ENCODE measurements around the gene LGALS12.

Gene LGALS12

GRCh38 chr11:63557570-63557969, 51.7 kb downstream of the LGALS12 start:
- H3K9me3 ChIP-seq (ENCODE audit: insufficient read depth, low read length, severe bottlenecking): no peaks in the 10 kb centered on the region
- no peak overlapping the region for H3K9ac ChIP-seq (ENCODE audit: low read depth, low read length)
- H3K4me3 ChIP-seq (ENCODE audit: low read depth in 1 of 2, low read length in 2 of 2): no peak overlapping the region
- no peaks in the 10 kb centered on the region for H3K79me2 ChIP-seq (ENCODE audit: insufficient read depth, low read length)
- no peak for ATAC-seq (ENCODE audit: insufficient read depth, low read depth)
- no peak overlapping the region for H3K4me2 ChIP-seq (ENCODE audit: insufficient read depth, low read length)
- no peak overlapping the region for H3K27ac ChIP-seq (ENCODE audit: low read length)
- H4K20me1 ChIP-seq (ENCODE audit: insufficient read depth, low read length): no peaks in the 10 kb centered on the region
- H3K36me3 ChIP-seq (ENCODE audit: insufficient read depth, low read length): no peaks in the 10 kb centered on the region
- H3K4me1 ChIP-seq (ENCODE audit: insufficient read depth, low read length): peaks cover 45% of the 10 kb centered on the region
- DNase-seq: no peak
- TF ChIP-seq CTCF (IDR thresholded peaks at IDR 0.05; ENCODE audit: borderline replicate concordance, extremely low read depth, low read length, poor library complexity, severe bottlenecking): no peak
- TF ChIP-seq EZH2 (IDR thresholded peaks at IDR 0.05; ENCODE audit: borderline replicate concordance, low read depth, low read length, severe bottlenecking): no peak
- no peak overlapping the region for H2AFZ ChIP-seq (ENCODE audit: low read depth, low read length)
- H3K27me3 ChIP-seq (ENCODE audit: insufficient read depth, low read length, poor library complexity): no peaks in the 10 kb centered on the region

- H2AFZ ChIP-seq (ENCODE audit: low read depth, low read length): no peak overlapping the region
- H3K27ac ChIP-seq (ENCODE audit: low read length): no peak overlapping the region
- DNase-seq (no peak), ATAC-seq (ENCODE audit: insufficient read depth, low read depth) (no peak)
- H3K9me3 ChIP-seq (ENCODE audit: insufficient read depth, low read length, severe bottlenecking): no peaks in the 10 kb centered on the region
- no peaks in the 10 kb centered on the region for H3K79me2 ChIP-seq (ENCODE audit: insufficient read depth, low read length)
- no peak overlapping the region for H3K9ac ChIP-seq (ENCODE audit: low read depth, low read length)
- peaks cover 35% of the 10 kb centered on the region for H3K4me1 ChIP-seq (ENCODE audit: insufficient read depth, low read length)
- no peak overlapping the region for H3K4me2 ChIP-seq (ENCODE audit: insufficient read depth, low read length)
- TF ChIP-seq EZH2 (IDR thresholded peaks at IDR 0.05; ENCODE audit: borderline replicate concordance, low read depth, low read length, severe bottlenecking): no peak
- no peak for TF ChIP-seq CTCF (IDR thresholded peaks at IDR 0.05; ENCODE audit: borderline replicate concordance, extremely low read depth, low read length, poor library complexity, severe bottlenecking)
- no peak overlapping the region for H3K4me3 ChIP-seq (ENCODE audit: low read depth in 1 of 2, low read length in 2 of 2)
- no peaks in the 10 kb centered on the region for H3K27me3 ChIP-seq (ENCODE audit: insufficient read depth, low read length, poor library complexity)
- H3K36me3 ChIP-seq (ENCODE audit: insufficient read depth, low read length): no peaks in the 10 kb centered on the region
- H4K20me1 ChIP-seq (ENCODE audit: insufficient read depth, low read length): no peaks in the 10 kb centered on the region
These were observed 52.7 kb downstream of the LGALS12 start for GRCh38 chr11:63558459-63559157.

DNA sequence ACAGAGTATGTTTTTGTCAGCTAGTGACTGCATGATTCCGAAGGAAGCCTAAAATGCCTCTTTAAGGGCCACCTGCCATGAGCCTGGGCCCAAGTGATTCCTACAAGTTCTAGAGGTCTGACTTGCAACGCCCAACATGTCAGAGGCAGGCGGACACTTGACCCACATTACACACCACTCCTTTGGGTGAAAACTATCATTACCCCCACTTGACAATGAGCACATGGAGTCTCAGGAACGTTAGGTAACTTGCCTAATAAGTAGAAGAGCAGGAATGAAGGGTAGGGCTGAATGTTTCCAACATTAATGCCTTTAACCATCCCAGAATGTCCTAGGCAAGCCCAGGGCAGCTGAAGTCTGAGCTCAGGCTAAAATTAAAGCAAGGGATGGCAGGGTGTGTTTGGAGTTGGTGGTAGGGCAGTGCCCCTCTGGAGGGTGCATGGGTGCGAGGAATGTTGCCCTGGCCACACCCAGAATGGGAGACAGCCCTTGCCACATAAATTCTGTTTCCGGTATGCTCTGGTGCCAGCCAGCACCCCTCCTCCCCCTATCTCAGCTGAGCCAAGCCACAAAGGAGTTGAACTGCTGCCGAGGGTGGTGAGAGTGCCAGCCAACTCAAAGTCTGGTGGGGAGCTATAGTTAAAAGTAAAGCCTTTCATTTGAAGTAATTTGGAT, 54.8 kb downstream of the LGALS12 start:
- peak overlapping the region; percentile 10; the same call in 1 of the 2 replicates for H3K4me2 ChIP-seq (ENCODE audit: insufficient read depth, low read length)
- DNase-seq (peak; percentile 74), ATAC-seq (ENCODE audit: insufficient read depth, low read depth) (peak; percentile 90)
- H3K9ac ChIP-seq (ENCODE audit: low read depth, low read length): no peak overlapping the region
- H3K27ac ChIP-seq (ENCODE audit: low read length): peak overlapping the region; percentile 28; the same call in 1 of the 2 replicates
- H2AFZ ChIP-seq (ENCODE audit: low read depth, low read length): peak overlapping the region; percentile 58
- no peak overlapping the region for H3K4me3 ChIP-seq (ENCODE audit: low read depth in 1 of 2, low read length in 2 of 2)
- H4K20me1 ChIP-seq (ENCODE audit: insufficient read depth, low read length): no peaks in the 10 kb centered on the region
- H3K79me2 ChIP-seq (ENCODE audit: insufficient read depth, low read length): no peaks in the 10 kb centered on the region
- TF ChIP-seq EZH2 (IDR thresholded peaks at IDR 0.05; ENCODE audit: borderline replicate concordance, low read depth, low read length, severe bottlenecking): no peak
- no peak for TF ChIP-seq CTCF (IDR thresholded peaks at IDR 0.05; ENCODE audit: borderline replicate concordance, extremely low read depth, low read length, poor library complexity, severe bottlenecking)
- H3K36me3 ChIP-seq (ENCODE audit: insufficient read depth, low read length): no peaks in the 10 kb centered on the region
- H3K4me1 ChIP-seq (ENCODE audit: insufficient read depth, low read length): peaks cover 19% of the 10 kb centered on the region
- no peaks in the 10 kb centered on the region for H3K9me3 ChIP-seq (ENCODE audit: insufficient read depth, low read length, severe bottlenecking)
- H3K27me3 ChIP-seq (ENCODE audit: insufficient read depth, low read length, poor library complexity): no peaks in the 10 kb centered on the region

Data from DND-41 (cell line).